ENCODE results near the gene CCDC85B. TPM values are rescaled to one million over a fixed set of nuclear protein-coding genes. Genes with fewer than 3 reads are reported as not detected.
A peak's percentile ranks its signal among the peaks of the same experiment; 100 is the strongest.

Gene CCDC85B
- total RNA-seq, 1 experiment from 2014 or later = 85.4 TPM

GRCh38 chr11:65866509-65867283 lies 23.8 kb upstream of the CCDC85B start:
- BruUV-seq (replicated peaks) = no TSS peak
- H3K4me3 ChIP-seq (ENCODE audit: low read depth in 2 of 2, low read length in 2 of 2) = no peak overlapping the region
- in situ Hi-C loops (cut with HindIII; ENCODE audit: low pct_unique_long_range_greater_than_20kb, low sequenced_read_pairs) (no loop called here), intact Hi-C loops (cut with micrococcal nuclease; ENCODE audit: unreplicated experiment) (no loop called here)
- TF ChIP-seq POLR2AphosphoS5 (IDR thresholded peaks at IDR 0.05; ENCODE audit: low read depth, low read length) (peak; percentile 34; the same call in 1 of the 2 replicates), REST (IDR thresholded peaks at IDR 0.05; ENCODE audit: insufficient read depth in 1 of 2, low read depth in 2 of 2, low read length in 1 of 2) (no peak)
- no peak for DNase-seq (ENCODE audit: low read depth, low spot score)
- H3K4me1 ChIP-seq (ENCODE audit: control insufficient read depth, insufficient read depth, low read length) = peaks cover 24% of the 10 kb centered on the region
- CTCF ChIA-PET = no interaction called here
- no peaks in the 10 kb centered on the region for H3K9me3 ChIP-seq (ENCODE audit: control insufficient read depth, insufficient read depth, low read depth, low read length)
- ATAC-seq = no peak
- POLR2A ChIA-PET = interaction anchor here (0.6 kb wide), 1 partner anchor 31 kb away, joined by 3 read pairs; no protein-coding TSS in a partner anchor
- H3K36me3 ChIP-seq (ENCODE audit: control insufficient read depth, insufficient read depth, low read length) = no peaks in the 10 kb centered on the region; the same call in 1 of the 2 replicates
- no peaks in the 10 kb centered on the region for H3K27me3 ChIP-seq (ENCODE audit: control insufficient read depth, insufficient read depth, low read length)
- peak overlapping the region; percentile 58 for H3K27ac ChIP-seq (ENCODE audit: low read length)

DNA sequence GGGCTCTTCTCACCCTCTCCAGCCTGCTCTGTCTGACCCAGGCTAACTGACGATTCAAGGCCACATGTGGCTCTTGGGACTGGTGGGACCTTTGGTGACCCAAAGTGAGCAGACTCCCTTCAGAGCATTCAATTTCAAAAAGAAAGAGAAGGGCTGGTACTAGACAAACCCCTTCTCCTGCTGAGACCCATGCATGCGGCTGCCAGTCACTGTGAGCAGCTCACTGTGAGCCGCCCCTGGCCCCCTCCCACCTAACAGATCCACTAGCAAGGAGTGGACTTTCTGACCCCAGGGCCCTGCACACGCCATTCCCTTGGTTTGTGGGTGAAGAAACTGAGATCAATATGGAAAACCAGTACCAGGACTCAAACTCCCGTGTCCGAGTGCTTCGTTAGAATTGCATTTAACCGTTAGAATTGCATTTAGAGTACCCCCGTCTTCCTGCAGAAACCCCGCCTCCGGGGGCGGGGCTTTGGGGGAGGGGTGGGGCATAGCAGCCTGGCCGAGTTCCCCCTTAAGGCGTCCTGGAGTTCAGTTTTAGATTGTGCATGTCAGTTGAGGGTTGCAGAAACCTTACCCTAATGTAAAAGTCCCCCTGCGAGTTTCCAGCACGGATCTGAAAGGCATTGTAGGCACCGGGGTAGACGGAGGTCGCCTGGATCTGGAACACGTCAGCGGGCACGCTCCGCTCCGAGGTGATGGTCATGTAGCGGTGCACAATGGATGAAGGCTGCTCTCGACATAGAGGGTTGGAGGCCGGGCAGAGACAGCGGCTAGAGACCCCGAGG lies 23.0 kb upstream of the CCDC85B start:
- POLR2A ChIA-PET = no interaction called here

GRCh38 chr11:65868076-65868667 lies 22.3 kb upstream of the CCDC85B start:
- peak; percentile 13; the same call in 1 of the 2 replicates for ATAC-seq
- Histone ChIP-seq H3K27ac (ENCODE audit: low read length) (no peak overlapping the region; the same call in 1 of the 2 replicates), H3K4me3 (ENCODE audit: low read depth in 2 of 2, low read length in 2 of 2) (no peak overlapping the region), H3K27me3 (ENCODE audit: control insufficient read depth, insufficient read depth, low read length) (no peaks in the 10 kb centered on the region), H3K9me3 (ENCODE audit: control insufficient read depth, insufficient read depth, low read depth, low read length) (no peaks in the 10 kb centered on the region), H3K4me1 (ENCODE audit: control insufficient read depth, insufficient read depth, low read length) (peaks cover 14% of the 10 kb centered on the region), H3K36me3 (ENCODE audit: control insufficient read depth, insufficient read depth, low read length) (no peaks in the 10 kb centered on the region; the same call in 1 of the 2 replicates)
- intact Hi-C loops (cut with micrococcal nuclease; ENCODE audit: unreplicated experiment) (no loop called here), in situ Hi-C loops (cut with HindIII; ENCODE audit: low pct_unique_long_range_greater_than_20kb, low sequenced_read_pairs) (no loop called here)
- CTCF ChIA-PET = interaction anchor here (0.7 to 1.1 kb wide), 3 partner anchors 8 to 20 kb away, joined by 3 to 5 read pairs (median 4); partner anchors contain the start of genes FIBP and MUS81
- no TSS peak for BruUV-seq (replicated peaks)
- no peak for DNase-seq (ENCODE audit: low read depth, low spot score)
- peak; percentile 75 for TF ChIP-seq POLR2AphosphoS5 (IDR thresholded peaks at IDR 0.05; ENCODE audit: low read depth, low read length)
- TF ChIP-seq TCF7L2 (IDR thresholded peaks at IDR 0.05; ENCODE audit: low read depth, low read length) = no peak
- POLR2A ChIA-PET = no interaction called here

More for the DNA sequence above, 23.0 kb upstream of the CCDC85B start:
- CTCF ChIA-PET = no interaction called here
- TF ChIP-seq POLR2AphosphoS5 (IDR thresholded peaks at IDR 0.05; ENCODE audit: low read depth, low read length) (0 out of 2 replicates have a peak, but pooled peaks have one; percentile 33), SIN3A (IDR thresholded peaks at IDR 0.05; ENCODE audit: borderline replicate concordance, insufficient read depth, low read depth, low read length) (no peak)
- ATAC-seq = no peak
- no peaks in the 10 kb centered on the region for H3K9me3 ChIP-seq (ENCODE audit: control insufficient read depth, insufficient read depth, low read depth, low read length)
- no peaks in the 10 kb centered on the region; the same call in 1 of the 2 replicates for H3K36me3 ChIP-seq (ENCODE audit: control insufficient read depth, insufficient read depth, low read length)
- H3K4me1 ChIP-seq (ENCODE audit: control insufficient read depth, insufficient read depth, low read length) = peaks cover 16% of the 10 kb centered on the region
- in situ Hi-C loops (cut with HindIII; ENCODE audit: low pct_unique_long_range_greater_than_20kb, low sequenced_read_pairs) (no loop called here), intact Hi-C loops (cut with micrococcal nuclease; ENCODE audit: unreplicated experiment) (no loop called here)
- BruUV-seq (replicated peaks) = no TSS peak
- H3K27ac ChIP-seq (ENCODE audit: low read length) = peak overlapping the region; percentile 58
- no peaks in the 10 kb centered on the region for H3K27me3 ChIP-seq (ENCODE audit: control insufficient read depth, insufficient read depth, low read length)
- DNase-seq (ENCODE audit: low read depth, low spot score) = no peak
- H3K4me3 ChIP-seq (ENCODE audit: low read depth in 2 of 2, low read length in 2 of 2) = no peak overlapping the region

Data from Panc1 (cell line).